IPS DF 6.9 (cell line): ENCODE measurements around the gene CTDP1.
"Not testable (repeated sequence)": the region's sequence is repeated elsewhere in the genome, so short reads cannot be mapped to it uniquely, and the experiment has no call there.

Experiments
- DNase-seq: peaks from one replicate; pipeline ENCODE4 v3.0.0-alpha.2; 2013; ENCODE audit warnings: low read depth, low spot score
- H3K27ac ChIP-seq: one replicate; pipeline ENCODE4 v1.5.1; 2013; ENCODE audit warnings: low read length, control low read depth
- H3K27me3 ChIP-seq: 2 replicates; pipeline ENCODE4 v1.6.1; 2013; ENCODE audit warnings: mild to moderate bottlenecking, low read length; ENCODE audit not compliant: control insufficient read depth, insufficient read depth
- H3K36me3 ChIP-seq: 2 replicates; pipeline ENCODE4 v1.6.1; 2013; ENCODE audit warnings: low read length; ENCODE audit not compliant: control insufficient read depth, insufficient read depth
- H3K4me1 ChIP-seq: 2 replicates; pipeline ENCODE4 v1.6.1; 2013; ENCODE audit warnings: low read length; ENCODE audit not compliant: control insufficient read depth, insufficient read depth
- H3K4me3 ChIP-seq: 2 replicates; pipeline ENCODE4 v1.5.1; 2013; ENCODE audit warnings: mild to moderate bottlenecking, low read length
- H3K9me3 ChIP-seq: 2 replicates; pipeline ENCODE4 v1.6.1; 2013; ENCODE audit warnings: low read length, inconsistent platforms; ENCODE audit not compliant: control insufficient read depth, insufficient read depth
- WGBS: extraction: QIAGEN DNeasy Blood & Tissue Kit; methylation state at CpG from one replicate; pipeline ENCODE4 v1.1.7; 2013; ENCODE audit warnings: mixed read lengths, missing lambda C conversion rate; ENCODE audit not compliant: insufficient read length, insufficient coverage; 5-methylcytosine and 5-hydroxymethylcytosine counted together

Gene CTDP1

DNA sequence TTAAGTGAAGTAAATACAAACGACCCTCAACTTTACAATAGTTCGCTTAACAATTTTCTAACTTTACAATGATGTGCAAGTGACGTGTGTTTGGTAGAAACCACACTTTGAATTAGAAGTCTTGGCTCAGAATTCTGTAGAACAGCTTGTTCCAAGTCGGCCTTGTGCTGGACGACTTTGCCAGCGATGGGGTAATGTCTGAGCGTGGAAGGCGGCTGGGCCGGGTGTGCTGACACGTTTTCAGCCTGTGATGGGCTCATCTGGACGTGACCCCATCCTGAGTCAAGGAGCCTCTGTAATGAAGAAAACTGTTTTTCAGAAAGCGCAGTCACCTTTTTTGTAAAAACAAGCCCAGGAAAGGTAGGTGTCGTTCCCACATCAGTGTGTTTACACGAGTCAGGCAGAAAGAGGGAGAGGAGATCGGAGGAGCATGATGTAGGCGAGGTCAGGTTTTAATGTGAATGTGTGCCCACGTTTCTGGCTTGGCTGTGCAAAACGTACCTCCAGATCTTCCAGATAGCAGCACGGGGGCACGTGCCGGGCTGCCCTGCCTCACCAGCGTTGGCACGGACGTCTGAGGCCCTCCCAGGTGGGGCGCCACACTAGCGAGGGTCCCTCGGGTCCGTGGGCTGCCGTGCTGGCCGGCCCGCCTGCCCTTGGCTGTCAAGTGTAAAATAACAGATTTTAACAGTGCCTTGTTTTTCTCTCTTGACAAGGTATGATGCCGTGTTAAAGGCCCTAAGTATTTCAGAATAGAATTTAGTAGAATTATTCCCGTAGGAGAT is 54.6 kb downstream of the CTDP1 start:
- no CpG with 5 or more reads among the region's 33 CpGs for WGBS
- Histone ChIP-seq H3K36me3 (peaks cover 40% of the 10 kb centered on the region), H3K4me3 (no peak overlapping the region), H3K27me3 (no peaks in the 10 kb centered on the region), H3K4me1 (no peaks in the 10 kb centered on the region), H3K27ac (no peak overlapping the region), H3K9me3 (no peaks in the 10 kb centered on the region)
- DNase-seq, result no peak

DNA sequence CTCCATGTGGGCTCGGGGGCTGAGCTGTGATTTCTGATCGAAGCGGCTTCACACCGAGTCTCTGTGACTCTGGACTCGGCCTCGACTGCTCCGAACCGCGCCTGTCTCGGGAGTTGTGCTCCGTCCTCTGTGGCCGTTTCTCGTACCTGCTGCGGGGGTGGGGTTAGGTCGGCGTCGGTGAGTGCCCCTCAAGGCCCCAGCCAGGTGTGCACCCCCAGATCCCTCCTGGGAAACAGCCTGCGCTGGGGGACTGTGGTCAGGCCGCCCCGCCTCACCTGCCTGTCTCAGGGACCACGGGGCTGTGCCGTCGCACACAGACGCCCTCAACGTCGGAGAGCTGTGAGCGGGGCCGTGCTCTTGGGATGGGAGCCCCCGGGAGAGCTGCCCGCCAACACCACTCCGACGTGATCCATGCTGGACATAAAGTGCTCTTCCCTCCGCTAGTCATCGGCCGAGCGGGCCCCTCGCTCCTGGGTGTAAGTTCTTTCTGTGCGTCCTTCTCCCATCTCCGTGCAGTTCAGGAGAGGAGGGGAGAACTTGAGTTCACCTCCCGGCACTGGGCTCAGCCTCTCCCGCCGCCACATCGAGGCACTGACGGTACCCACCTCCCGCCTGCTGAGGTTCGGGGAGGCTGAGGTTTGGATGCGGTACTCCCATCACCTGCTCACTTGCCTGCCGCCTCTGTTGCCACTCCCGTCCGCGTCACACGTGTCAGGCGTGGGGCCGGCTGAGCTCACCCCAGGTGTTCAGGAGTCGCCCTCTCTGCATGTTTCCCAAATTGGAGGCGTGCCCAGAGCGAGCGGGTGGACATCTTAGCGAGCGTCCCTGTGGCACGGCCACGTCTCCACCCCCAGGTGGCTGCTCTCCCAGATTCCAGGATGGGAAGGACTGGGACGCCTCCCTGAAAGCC is 55.7 kb downstream of the CTDP1 start:
- WGBS, result no CpG with 5 or more reads among the region's 63 CpGs
- Histone ChIP-seq H3K27me3 (no peaks in the 10 kb centered on the region), H3K27ac (no peak overlapping the region), H3K36me3 (peaks cover 37% of the 10 kb centered on the region), H3K9me3 (no peaks in the 10 kb centered on the region), H3K4me3 (no peak overlapping the region), H3K4me1 (no peaks in the 10 kb centered on the region)
- DNase-seq, result no peak

DNA sequence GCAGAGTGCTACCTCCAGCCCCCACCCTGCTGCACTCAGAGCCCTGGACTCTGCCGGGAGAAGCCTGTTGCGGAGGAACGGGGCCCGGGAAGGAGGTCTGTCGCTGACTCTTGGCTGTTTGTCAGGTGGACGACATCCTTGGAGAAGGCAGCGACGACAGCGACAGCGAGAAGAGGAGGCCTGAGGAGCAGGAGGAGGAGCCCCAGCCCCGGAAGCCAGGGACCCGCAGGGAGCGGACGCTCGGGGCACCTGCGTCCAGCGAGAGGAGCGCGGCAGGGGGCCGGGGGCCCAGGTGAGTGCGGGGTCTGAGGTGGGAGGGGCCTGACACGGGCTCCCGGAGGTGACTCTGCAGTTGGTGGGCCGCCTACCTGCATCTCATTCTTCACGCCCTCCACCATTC is 56.6 kb downstream of the CTDP1 start:
- Histone ChIP-seq H3K4me1 (no peaks in the 10 kb centered on the region), H3K27ac (no peak overlapping the region), H3K36me3 (peaks cover 33% of the 10 kb centered on the region), H3K27me3 (no peaks in the 10 kb centered on the region), H3K9me3 (no peaks in the 10 kb centered on the region), H3K4me3 (no peak overlapping the region)
- DNase-seq, result no peak
- WGBS, result no CpG with 5 or more reads among the region's 25 CpGs

DNA sequence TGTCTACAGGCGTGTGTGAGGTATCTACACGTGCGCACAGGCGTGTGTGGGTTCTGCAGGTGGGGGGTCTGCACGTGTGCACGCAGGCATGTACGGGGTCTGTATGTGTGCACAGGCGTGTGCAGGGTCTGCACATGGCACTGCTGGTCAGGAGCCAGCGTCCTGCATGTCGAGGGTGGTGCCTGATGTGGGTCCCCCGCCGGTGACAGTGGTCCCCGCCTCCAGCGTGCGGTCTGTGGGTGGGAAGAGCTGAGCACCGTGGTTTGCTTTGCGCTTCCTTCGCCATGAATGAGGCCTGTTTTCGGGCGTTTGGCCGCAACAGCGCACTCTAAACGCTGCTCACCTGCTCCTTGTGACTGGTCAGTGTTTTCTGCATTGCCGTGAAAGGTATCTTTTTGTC is 57.2 kb downstream of the CTDP1 start:
- Histone ChIP-seq H3K36me3 (peaks cover 27% of the 10 kb centered on the region), H3K27me3 (no peaks in the 10 kb centered on the region), H3K4me3 (no peak overlapping the region), H3K27ac (no peak overlapping the region), H3K4me1 (no peaks in the 10 kb centered on the region), H3K9me3 (no peaks in the 10 kb centered on the region)
- WGBS, result no CpG with 5 or more reads among the region's 24 CpGs
- no peak for DNase-seq

DNA sequence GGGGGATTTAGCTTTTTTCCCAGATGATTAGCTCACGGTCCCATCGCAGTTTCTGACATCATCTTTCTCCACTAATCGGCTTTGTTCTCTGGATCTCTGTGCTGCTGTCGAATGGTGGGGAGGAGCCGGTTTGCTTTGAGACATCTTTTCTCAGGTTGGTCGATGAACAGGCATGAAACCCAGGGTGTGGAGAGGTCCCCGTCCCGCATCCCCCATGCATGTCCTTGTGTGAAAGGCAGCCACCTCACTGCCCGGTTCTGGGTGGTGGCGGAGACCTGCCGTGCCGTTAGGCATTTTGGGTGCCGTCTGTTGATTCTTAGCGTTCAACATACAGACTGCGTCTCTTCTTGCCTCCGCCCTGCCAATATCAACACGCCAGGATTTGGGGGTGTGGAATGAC is 57.8 kb downstream of the CTDP1 start:
- Histone ChIP-seq H3K27ac (no peak overlapping the region), H3K36me3 (peaks cover 27% of the 10 kb centered on the region), H3K4me1 (no peaks in the 10 kb centered on the region), H3K9me3 (no peaks in the 10 kb centered on the region), H3K4me3 (no peak overlapping the region), H3K27me3 (no peaks in the 10 kb centered on the region)
- no peak for DNase-seq
- WGBS, result no CpG with 5 or more reads among the region's 17 CpGs

DNA sequence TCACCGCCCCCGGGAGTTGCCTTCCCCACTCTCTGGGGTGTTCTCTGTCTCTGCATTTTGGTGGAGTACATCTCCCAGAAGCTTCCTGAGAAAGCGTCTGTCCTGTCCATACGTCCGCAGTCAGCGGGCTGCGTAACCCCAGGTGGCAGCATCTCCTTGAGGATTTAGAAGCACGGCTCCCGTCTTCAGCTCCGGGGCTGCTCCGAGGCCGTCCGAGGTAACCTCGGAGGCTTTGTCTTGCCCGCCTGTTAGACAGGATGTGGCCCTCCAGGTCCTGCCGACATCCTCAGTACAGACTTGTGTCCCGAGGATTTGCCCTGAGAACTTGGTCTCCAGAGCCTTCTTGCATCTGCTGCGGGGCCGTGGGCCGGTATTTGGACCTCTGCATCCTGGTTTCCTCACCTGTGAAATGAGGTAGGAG is 58.4 kb downstream of the CTDP1 start:
- no peak overlapping the region for H3K27ac ChIP-seq
- no peak overlapping the region for H3K4me3 ChIP-seq
- no peak for DNase-seq
- H3K4me1 ChIP-seq, result no peaks in the 10 kb centered on the region
- whole genome bisulfite sequencing, result no CpG with 5 or more reads among the region's 20 CpGs
- H3K36me3 ChIP-seq, result peaks cover 27% of the 10 kb centered on the region
- H3K9me3 ChIP-seq, result no peaks in the 10 kb centered on the region
- H3K27me3 ChIP-seq, result no peaks in the 10 kb centered on the region

DNA sequence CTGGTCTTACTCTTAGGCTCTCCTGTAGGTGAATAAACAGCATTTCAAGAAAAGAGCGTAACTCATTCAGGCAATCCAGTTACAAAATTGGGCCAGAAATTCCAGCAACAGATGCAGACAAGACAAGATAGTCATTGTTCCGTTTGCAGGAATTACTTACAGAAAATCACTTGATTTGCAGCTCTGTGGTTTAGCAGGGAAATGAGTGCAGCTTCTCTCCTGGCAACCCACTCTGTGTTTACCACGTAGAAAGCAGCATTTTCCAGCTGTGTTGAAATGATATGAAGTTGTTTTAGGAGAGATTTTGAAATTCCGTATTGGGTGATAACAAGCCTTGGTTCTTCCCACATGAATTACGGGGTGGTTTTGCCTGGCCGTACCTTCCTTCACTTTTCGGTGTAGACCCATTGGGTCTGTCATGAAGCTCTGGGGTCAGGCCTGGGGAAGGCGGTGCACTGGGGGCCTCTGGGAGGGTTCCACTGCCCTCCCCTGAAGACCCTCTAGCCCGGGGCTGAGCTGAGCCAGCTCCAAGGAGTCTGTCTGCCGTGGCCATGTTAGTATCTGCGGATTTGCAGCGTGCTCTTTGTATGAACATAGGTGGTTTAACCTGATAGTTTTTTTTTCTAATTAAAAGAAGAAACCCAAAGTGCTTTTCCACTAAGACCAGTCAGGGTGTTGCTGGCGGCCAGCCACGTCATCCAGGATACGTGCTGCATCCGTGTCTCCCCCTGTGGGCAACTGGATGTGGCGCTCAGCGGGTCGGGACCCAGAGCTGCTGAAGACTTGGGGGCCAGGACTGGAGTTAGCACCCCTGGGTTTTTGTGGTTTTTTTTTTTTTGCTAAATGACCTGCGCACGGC is 59.2 kb downstream of the CTDP1 start:
- H3K27ac ChIP-seq, result no peak overlapping the region
- no CpG with 5 or more reads among the region's 21 CpGs for WGBS
- H3K27me3 ChIP-seq, result no peaks in the 10 kb centered on the region
- no peaks in the 10 kb centered on the region for H3K4me1 ChIP-seq
- H3K9me3 ChIP-seq, result no peaks in the 10 kb centered on the region
- no peak overlapping the region for H3K4me3 ChIP-seq
- no peak for DNase-seq
- H3K36me3 ChIP-seq, result peaks cover 27% of the 10 kb centered on the region

DNA sequence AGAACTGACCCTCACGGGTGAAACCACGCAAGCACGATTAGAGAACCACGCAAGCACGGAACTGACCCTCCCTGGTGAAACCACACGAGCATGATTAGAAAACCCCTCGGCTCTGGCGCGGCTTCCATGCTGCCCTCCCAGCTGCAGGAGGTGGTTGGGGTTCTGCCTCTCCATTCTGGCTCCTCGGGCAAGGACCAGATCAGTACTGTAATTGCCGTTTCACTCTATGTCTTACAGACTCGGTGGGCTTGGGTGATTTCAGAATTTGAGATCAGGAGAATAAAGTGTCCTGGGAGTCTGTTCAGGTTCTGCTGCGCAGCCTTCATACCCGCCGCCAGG is 59.8 kb downstream of the CTDP1 start:
- Histone ChIP-seq H3K27me3 (no peaks in the 10 kb centered on the region), H3K9me3 (no peaks in the 10 kb centered on the region), H3K27ac (no peak overlapping the region), H3K36me3 (peaks cover 27% of the 10 kb centered on the region), H3K4me3 (no peak overlapping the region), H3K4me1 (no peaks in the 10 kb centered on the region)
- no CpG with 5 or more reads among the region's 15 CpGs for WGBS
- no peak for DNase-seq

DNA sequence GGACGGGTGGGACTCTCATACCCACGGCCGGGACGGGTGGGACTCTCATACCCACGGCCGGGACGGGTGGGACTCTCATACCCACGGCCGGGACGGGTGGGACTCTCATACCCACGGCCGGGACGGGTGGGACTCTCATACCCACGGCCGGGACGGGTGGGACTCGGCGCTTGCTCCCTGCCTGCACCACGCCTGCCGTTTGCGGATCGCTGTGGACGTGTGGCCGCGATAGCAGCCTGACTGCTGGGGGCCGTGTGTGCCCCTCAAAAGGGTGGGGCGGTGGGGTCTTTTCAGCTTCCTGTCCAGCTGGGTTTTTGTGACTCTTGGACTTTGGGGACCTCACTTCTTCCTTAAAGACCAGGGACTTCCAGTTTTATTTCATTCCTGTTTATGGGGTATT is 60.4 kb downstream of the CTDP1 start:
- H3K27ac ChIP-seq, H3K9me3 ChIP-seq, H3K27me3 ChIP-seq, H3K4me1 ChIP-seq, H3K4me3 ChIP-seq, DNase-seq: not testable (repeated sequence)
- WGBS, result no CpG with 5 or more reads among the region's 27 CpGs
- H3K36me3 ChIP-seq, result peaks cover 24% of the 10 kb centered on the region
